Heart left ventricle (tissue), 13 donors: Measurements from ENCODE around the gene L3MBTL3.

Experiments used
- CTCF ChIP-seq, 12 donors: fragments of 200-600 bp; sonication (generic) in 4 of 12; IDR thresholded peaks; one replicate each; pipeline versions ENCODE4 v1.5.0 to v1.8.0; 2018 to 2022; ENCODE audit warnings: antibody characterized with exemption in 12 of 12, mild to moderate bottlenecking in 5 of 12
- POLR2A ChIP-seq, 2 donors: fragments of 450-650 bp; IDR thresholded peaks; one replicate each; pipeline ENCODE4 v1.6.1; 2017; ENCODE audit warnings: antibody characterized with exemption in 2 of 2, mild to moderate bottlenecking in 2 of 2, moderate library complexity in 2 of 2
- donor health status: ischemic (EF 13 %, LVEDD 7.1; RV severe dilation, severe dysfunction).
- donor health status: DM: no; HTN: yes; CAD: no.
- donor health status: DM: no; HTN: no; CAD: no.
- donor health status: ischemic (EF 25% LVEDD 6.9; RV normal size, moderate dysfunction).
- donor health status: ischemic (EF 25% LVEDD 5.7; RV mildly dilated, moderate dysfunction).
- donor health status: ischemic (EF 35%, LVEDD 5.7; RV mildly dilated, moderate dysfunction).
- donor health status: nonischemic (EF 11% LVEDD 7.7; RV severe dilation, severe dysfunction).
- donor health status: DM: yes; HTN: yes; CAD: no.
- donor health status: PGD.
- donor health status: ischemic (EF 29% LVEDD 5.4; RV normal size, mild dysfunction).
- donor health status: nonischemic (EF 23%, LVEDD 6.1; RV moderate dilation, normal function).

- no peak for TF ChIP-seq POLR2A (IDR thresholded peaks at IDR 0.05)
- TF ChIP-seq CTCF (IDR thresholded peaks at IDR 0.05): no peak
Observed at GRCh38 chr6:130136798-130137197, 118.4 kb downstream of the L3MBTL3 start.
